Activated CD8-positive, alpha-beta memory T cell treated with anti-CD3 and anti-CD28 coated beads, Interleukin-2, amount 50 U/mL, for 1 hour (primary cell): ENCODE data around the gene PAPPA.

Source experiments
- DNase-seq: peaks from one replicate; pipeline ENCODE4 v3.0.0-alpha.2; 2020; ENCODE audit errors: extremely low read depth

The PAPPA gene

GRCh38 chr9:116182876-116183275 is 29.3 kb downstream of the PAPPA start:
- DNase-seq: no peak

GRCh38 chr9:116187570-116188170 is 34.1 kb downstream of the PAPPA start:
- DNase-seq: no peak

GRCh38 chr9:116189683-116190082 is 36.1 kb downstream of the PAPPA start:
- no peak for DNase-seq

GRCh38 chr9:116190637-116191396 is 37.2 kb downstream of the PAPPA start:
- no peak for DNase-seq

- no peak for DNase-seq
These were observed 38.2 kb downstream of the PAPPA start for GRCh38 chr9:116191576-116192415.

- DNase-seq: no peak
These were observed 40.0 kb downstream of the PAPPA start for GRCh38 chr9:116193636-116194035.

GRCh38 chr9:116196806-116197205 is 43.2 kb downstream of the PAPPA start:
- DNase-seq: no peak

GRCh38 chr9:116198344-116198743 is 44.8 kb downstream of the PAPPA start:
- DNase-seq: no peak

GRCh38 chr9:116202219-116202912 is 48.8 kb downstream of the PAPPA start:
- DNase-seq: no peak

GRCh38 chr9:116204252-116204882 is 50.8 kb downstream of the PAPPA start:
- DNase-seq: no peak

GRCh38 chr9:116207371-116208111 is 54.0 kb downstream of the PAPPA start:
- no peak for DNase-seq

GRCh38 chr9:116208417-116209232 is 55.0 kb downstream of the PAPPA start:
- no peak for DNase-seq

GRCh38 chr9:116209414-116210116 is 56.0 kb downstream of the PAPPA start:
- no peak for DNase-seq

- DNase-seq: no peak
These were observed 59.5 kb downstream of the PAPPA start for GRCh38 chr9:116212986-116213692.

- no peak for DNase-seq
These were observed 60.1 kb downstream of the PAPPA start for GRCh38 chr9:116213693-116214047.

GRCh38 chr9:116218399-116218798 is 64.8 kb downstream of the PAPPA start:
- DNase-seq: no peak

- DNase-seq: no peak
These were observed 66.1 kb downstream of the PAPPA start for GRCh38 chr9:116219686-116220085.

GRCh38 chr9:116223926-116224325 is 70.3 kb downstream of the PAPPA start:
- DNase-seq: no peak
